Esophagus squamous epithelium (tissue), 4 donors: ENCODE results near the gene CCDC201.

Experiments
- CTCF ChIP-seq, 6 experiments: fragments of 450-650 bp in 4 of 6; fragments of 200-600 bp in 2 of 6; sonication (generic) in 2 of 6; IDR thresholded peaks; one replicate each; pipeline ENCODE4 v1.5.1; 2016 to 2019; ENCODE audit warnings: antibody characterized with exemption in 6 of 6, mild to moderate bottlenecking in 4 of 6, moderate library complexity in 4 of 6
- POLR2A ChIP-seq, 4 donors: fragments of 450-650 bp; IDR thresholded peaks; one replicate each; pipeline ENCODE4 v1.6.1; 2017; ENCODE audit warnings: antibody characterized with exemption in 4 of 4, mild to moderate bottlenecking in 4 of 4, moderate library complexity in 3 of 4

GRCh38 chr7:45885264-45885882 is 12.5 kb upstream of the CCDC201 start:
- TF ChIP-seq POLR2A (IDR thresholded peaks at IDR 0.05) (no peak), CTCF (IDR thresholded peaks at IDR 0.05) (no peak)
